Epithelial cell of proximal tubule (primary cell): ENCODE data around the gene CDHR5. TPM values are rescaled to one million over a fixed set of nuclear protein-coding genes. Genes with fewer than 3 reads are reported as not detected.
"Not testable (repeated sequence)": the region's sequence is repeated elsewhere in the genome, so short reads cannot be mapped to it uniquely, and the experiment has no call there.

ENCODE experiments used
- DNase-seq: peaks from one replicate; pipeline ENCODE4 v3.0.0-alpha.2; 2011; ENCODE audit warnings: low read depth
- H3K4me3 ChIP-seq: 2 replicates; pipeline ENCODE4 v1.5.1; 2011; ENCODE audit warnings: low read depth, mild to moderate bottlenecking, low read length
- total RNA-seq: library from RNA; depleted of rRNA; stranded (reverse); fragments of >200 nt; gene quantifications from 2 replicates; pipeline ENCODE4 v1.2.3, GENCODE V29; 2015
- TF ChIP-seq, protein P1 (sequence below): conservative IDR thresholded peaks from 2 replicates; pipeline ENCODE4 v1.5.1; 2012; ENCODE audit warnings: low read depth, mild to moderate bottlenecking, low read length

The CDHR5 gene
- total RNA-seq, 1 donor from 2014 or later, result not detected

DNA sequence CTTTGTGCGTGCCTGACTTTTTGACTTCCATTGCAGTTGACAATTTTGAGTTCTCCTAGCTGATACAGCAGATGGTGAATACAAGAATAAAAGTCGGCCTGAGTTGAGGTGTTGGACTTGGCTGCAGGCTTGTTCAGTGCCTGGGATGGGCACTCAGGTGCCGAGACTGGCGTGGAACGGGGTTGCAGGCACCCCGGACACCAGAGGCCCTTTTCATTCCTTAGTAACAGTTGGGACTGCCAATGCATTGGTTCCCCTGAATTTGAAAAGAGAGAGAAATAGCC, 47.2 kb downstream of the CDHR5 start:
- no peak for DNase-seq
- TF ChIP-seq, protein P1, sequence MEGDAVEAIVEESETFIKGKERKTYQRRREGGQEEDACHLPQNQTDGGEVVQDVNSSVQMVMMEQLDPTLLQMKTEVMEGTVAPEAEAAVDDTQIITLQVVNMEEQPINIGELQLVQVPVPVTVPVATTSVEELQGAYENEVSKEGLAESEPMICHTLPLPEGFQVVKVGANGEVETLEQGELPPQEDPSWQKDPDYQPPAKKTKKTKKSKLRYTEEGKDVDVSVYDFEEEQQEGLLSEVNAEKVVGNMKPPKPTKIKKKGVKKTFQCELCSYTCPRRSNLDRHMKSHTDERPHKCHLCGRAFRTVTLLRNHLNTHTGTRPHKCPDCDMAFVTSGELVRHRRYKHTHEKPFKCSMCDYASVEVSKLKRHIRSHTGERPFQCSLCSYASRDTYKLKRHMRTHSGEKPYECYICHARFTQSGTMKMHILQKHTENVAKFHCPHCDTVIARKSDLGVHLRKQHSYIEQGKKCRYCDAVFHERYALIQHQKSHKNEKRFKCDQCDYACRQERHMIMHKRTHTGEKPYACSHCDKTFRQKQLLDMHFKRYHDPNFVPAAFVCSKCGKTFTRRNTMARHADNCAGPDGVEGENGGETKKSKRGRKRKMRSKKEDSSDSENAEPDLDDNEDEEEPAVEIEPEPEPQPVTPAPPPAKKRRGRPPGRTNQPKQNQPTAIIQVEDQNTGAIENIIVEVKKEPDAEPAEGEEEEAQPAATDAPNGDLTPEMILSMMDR, result no peak
- peak overlapping the region; percentile 97 for H3K4me3 ChIP-seq

- TF ChIP-seq, protein P1, result no peak
- H3K4me3 ChIP-seq, result peak overlapping the region; percentile 97
- no peak for DNase-seq
Observed at GRCh38 chr11:576811-577610, 47.7 kb downstream of the CDHR5 start.

DNA sequence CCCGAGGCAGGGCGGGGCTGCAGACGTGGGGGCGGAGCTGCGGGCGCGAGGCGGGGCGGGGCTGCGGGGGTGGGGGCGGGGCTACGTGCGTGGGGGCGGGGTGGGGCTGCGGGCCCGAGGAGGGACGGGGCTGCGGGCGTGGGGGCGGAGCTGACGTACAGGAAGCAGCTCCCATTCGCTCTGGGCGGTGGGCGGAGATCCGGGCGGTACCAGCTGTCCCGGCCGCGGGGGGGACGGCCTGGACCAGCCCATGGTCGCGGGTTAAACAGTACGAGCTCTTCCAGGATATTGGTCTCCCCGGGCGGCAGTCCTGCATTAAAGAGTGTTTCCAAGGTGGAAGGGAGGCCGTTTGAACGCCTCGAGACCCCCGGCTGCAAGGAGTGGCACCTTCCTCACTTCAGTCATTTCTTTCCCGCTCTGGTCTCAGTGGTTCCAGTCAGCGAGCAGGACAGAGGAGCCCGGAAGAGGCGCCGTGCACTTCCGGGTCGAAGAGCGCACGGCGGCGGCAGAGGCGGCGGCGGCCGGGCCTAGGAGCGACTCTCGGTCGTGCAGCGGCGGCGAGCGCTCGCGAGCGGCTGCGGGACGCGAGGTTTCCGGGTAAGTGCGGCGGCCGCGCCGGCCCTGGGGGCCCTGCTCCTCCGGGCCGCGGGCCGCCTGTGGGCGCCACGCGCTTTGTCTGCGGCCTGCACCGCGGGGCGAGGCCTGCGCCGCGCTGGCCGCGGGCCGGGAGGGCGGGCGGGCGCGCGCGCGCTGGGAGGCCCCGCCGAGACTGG, 48.6 kb downstream of the CDHR5 start, which contains the start of gene PHRF1:
Gene PHRF1 (plus strand): TSS at position 475 of the 773 bp plus-strand sequence. CDS start 5,043 bp downstream, outside the sequence.
- DNase-seq, result peak; percentile 55
- TF ChIP-seq, protein P1, result no peak
- peak within 1 kb of the TSS; percentile 97 for H3K4me3 ChIP-seq

DNA sequence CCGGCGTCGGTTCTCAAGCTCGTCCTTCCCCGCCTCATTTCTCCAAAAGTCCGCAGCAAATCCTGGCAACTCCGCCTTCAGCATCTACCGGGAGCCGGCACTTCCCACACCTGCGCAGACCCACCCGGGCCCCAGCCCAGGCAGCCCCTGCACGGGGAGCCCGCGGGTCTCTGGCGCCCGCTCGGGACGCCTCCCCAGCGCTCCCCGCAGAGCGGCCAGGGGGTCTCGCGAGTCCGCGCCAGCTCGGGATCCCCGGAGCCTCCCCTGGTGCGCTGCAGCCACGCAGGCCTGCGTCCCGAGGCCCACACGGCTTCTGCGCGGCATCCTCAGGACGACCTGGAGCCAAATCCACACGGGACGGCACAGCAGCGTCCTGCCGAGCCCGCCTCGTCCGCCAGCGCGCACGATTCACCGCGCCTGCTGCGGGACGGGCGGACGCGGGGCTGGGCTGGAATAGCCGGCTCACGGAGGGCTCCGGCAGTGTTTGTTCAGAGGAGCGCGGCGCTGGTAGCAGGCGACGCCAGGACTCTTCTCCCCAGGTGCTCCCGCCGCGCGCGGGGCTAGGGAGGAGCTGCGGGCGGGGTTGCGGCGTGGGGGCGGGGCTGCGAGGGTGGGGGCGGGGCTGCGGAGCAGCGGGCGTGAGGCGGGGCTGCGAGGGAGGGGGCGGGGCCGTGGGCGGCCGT, 49.3 kb downstream of the CDHR5 start:
- no peak for DNase-seq
- peak overlapping the region; percentile 75 for H3K4me3 ChIP-seq
- TF ChIP-seq, protein P1, result no peak

DNA sequence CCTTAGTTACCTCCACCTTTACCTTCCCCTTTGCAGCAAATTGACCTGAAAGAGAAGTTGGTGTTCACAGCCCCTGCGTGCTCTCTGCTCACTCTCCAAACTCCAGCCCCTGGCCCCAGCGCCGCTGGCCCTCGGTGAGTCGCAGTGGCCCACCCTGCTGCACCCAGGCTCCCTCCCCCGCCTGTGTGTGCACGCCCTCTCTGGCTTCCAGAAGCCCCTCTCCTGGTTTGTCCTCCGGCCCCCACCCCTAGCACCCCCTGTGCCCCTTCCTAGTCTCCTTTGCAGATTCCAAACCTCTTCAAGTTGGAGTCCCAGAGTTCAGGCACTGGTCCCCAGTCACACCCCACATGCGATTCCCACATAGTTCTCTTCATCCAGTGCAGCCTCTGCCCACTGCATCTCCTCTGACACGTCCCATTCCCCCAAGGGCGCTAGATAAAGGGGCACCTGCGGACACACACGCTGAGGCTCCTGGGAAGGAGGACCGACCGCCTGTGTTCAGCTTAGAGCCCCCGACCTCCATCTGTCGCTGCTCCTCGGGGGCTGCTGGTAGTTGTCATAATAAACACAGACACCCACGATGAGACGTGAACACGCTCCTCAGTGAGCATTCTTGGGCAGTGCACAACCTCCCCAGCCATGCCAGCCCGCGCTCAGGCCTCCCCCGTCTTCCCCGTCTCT, 50.0 kb downstream of the CDHR5 start:
- H3K4me3 ChIP-seq, result peak overlapping the region; percentile 75
- TF ChIP-seq, protein P1, result no peak
- no peak for DNase-seq

- not testable (repeated sequence) for DNase-seq
- H3K4me3 ChIP-seq, result peak overlapping the region; percentile 75
Observed at GRCh38 chr11:574031-574570, 50.7 kb downstream of the CDHR5 start.
